Activated gamma-delta T cell treated with Interleukin-2 at 50 U/mL for 16 hours (primary cell): ENCODE results near the gene EYS.
"Not testable (repeated sequence)": the region's sequence is repeated elsewhere in the genome, so short reads cannot be mapped to it uniquely, and the experiment has no call there.

ENCODE experiments used
- DNase-seq: peaks from one replicate; pipeline ENCODE4 v3.0.0-alpha.2; 2020

EYS gene

GRCh38 chr6:63745784-63746183, 1961.2 kb downstream of the EYS start:
- no peak for DNase-seq

GRCh38 chr6:63744810-63745209, 1962.2 kb downstream of the EYS start:
- DNase-seq: no peak

- DNase-seq: no peak
These were observed 1963.3 kb downstream of the EYS start for GRCh38 chr6:63743691-63744090.

GRCh38 chr6:63742060-63742459, 1965.0 kb downstream of the EYS start:
- no peak for DNase-seq

- DNase-seq: no peak
These were observed 1966.3 kb downstream of the EYS start for GRCh38 chr6:63740709-63741108.

GRCh38 chr6:63739094-63739687, 1967.8 kb downstream of the EYS start:
- DNase-seq: no peak

- DNase-seq: not testable (repeated sequence)
These were observed 1968.8 kb downstream of the EYS start for GRCh38 chr6:63738190-63738589.

- no peak for DNase-seq
These were observed 1972.1 kb downstream of the EYS start for GRCh38 chr6:63734923-63735322.

- no peak for DNase-seq
These were observed 1974.7 kb downstream of the EYS start for GRCh38 chr6:63732336-63732735.

- no peak for DNase-seq
These were observed 1975.1 kb downstream of the EYS start for GRCh38 chr6:63731930-63732329.

GRCh38 chr6:63730311-63730710, 1976.7 kb downstream of the EYS start:
- no peak for DNase-seq

GRCh38 chr6:63724721-63725120, 1982.3 kb downstream of the EYS start:
- no peak for DNase-seq

GRCh38 chr6:63721181-63721580, 1985.8 kb downstream of the EYS start:
- DNase-seq: no peak

- DNase-seq: no peak
These were observed 1990.9 kb downstream of the EYS start for GRCh38 chr6:63716169-63716568.

- DNase-seq: no peak
These were observed 1992.9 kb downstream of the EYS start for GRCh38 chr6:63714091-63714490.

- no peak for DNase-seq
These were observed 1993.7 kb downstream of the EYS start for GRCh38 chr6:63713332-63713731.

GRCh38 chr6:63709148-63709547, 1997.9 kb downstream of the EYS start:
- DNase-seq: no peak

GRCh38 chr6:63708631-63709030, 1998.4 kb downstream of the EYS start:
- no peak for DNase-seq

- no peak for DNase-seq
These were observed 2000.4 kb downstream of the EYS start for GRCh38 chr6:63706630-63707029.

- no peak for DNase-seq
These were observed 2001.3 kb downstream of the EYS start for GRCh38 chr6:63705707-63706106.

- DNase-seq: no peak
These were observed 2016.8 kb downstream of the EYS start for GRCh38 chr6:63690221-63690620.

- DNase-seq: no peak
These were observed 2017.6 kb downstream of the EYS start for GRCh38 chr6:63689421-63689820.

- DNase-seq: no peak
These were observed 2021.3 kb downstream of the EYS start for GRCh38 chr6:63685446-63686379.

- DNase-seq: no peak
These were observed 2023.9 kb downstream of the EYS start for GRCh38 chr6:63683071-63683603.
